Astrocyte of the cerebellum (primary cell): ENCODE results near the gene AIF1L.

ENCODE experiments used
- DNase-seq: peaks from one replicate; pipeline ENCODE4 v3.0.0-alpha.2; 2011; ENCODE audit warnings: low read depth
- H3K4me3 ChIP-seq: 2 replicates; pipeline ENCODE4 v1.5.1; 2011; ENCODE audit warnings: mild to moderate bottlenecking, low read depth, low read length, moderate library complexity
- in situ Hi-C: cut with HindIII; loops from 2 replicates; pipeline ENCODE4 v1.10.0; 2017; ENCODE audit warnings: low sequenced_read_pairs
- TF ChIP-seq, protein P1 (sequence below): IDR thresholded peaks from 2 replicates; pipeline ENCODE4 v1.5.1; 2012; ENCODE audit warnings: low read length, low read depth, moderate library complexity, mild to moderate bottlenecking; ENCODE audit errors: missing control alignments

The AIF1L gene

GRCh38 chr9:131120620-131121228 lies 24.4 kb downstream of the AIF1L start:
- TF ChIP-seq, protein P1, sequence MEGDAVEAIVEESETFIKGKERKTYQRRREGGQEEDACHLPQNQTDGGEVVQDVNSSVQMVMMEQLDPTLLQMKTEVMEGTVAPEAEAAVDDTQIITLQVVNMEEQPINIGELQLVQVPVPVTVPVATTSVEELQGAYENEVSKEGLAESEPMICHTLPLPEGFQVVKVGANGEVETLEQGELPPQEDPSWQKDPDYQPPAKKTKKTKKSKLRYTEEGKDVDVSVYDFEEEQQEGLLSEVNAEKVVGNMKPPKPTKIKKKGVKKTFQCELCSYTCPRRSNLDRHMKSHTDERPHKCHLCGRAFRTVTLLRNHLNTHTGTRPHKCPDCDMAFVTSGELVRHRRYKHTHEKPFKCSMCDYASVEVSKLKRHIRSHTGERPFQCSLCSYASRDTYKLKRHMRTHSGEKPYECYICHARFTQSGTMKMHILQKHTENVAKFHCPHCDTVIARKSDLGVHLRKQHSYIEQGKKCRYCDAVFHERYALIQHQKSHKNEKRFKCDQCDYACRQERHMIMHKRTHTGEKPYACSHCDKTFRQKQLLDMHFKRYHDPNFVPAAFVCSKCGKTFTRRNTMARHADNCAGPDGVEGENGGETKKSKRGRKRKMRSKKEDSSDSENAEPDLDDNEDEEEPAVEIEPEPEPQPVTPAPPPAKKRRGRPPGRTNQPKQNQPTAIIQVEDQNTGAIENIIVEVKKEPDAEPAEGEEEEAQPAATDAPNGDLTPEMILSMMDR: no peak
- no peak for DNase-seq
- no peak overlapping the region for H3K4me3 ChIP-seq
- in situ Hi-C loops: no loop called here

- H3K4me3 ChIP-seq: no peak overlapping the region
- in situ Hi-C loops: no loop called here
- TF ChIP-seq, protein P1: no peak
- DNase-seq: no peak
Measured at GRCh38 chr9:131121346-131121745, 25.0 kb downstream of the AIF1L start.

DNA sequence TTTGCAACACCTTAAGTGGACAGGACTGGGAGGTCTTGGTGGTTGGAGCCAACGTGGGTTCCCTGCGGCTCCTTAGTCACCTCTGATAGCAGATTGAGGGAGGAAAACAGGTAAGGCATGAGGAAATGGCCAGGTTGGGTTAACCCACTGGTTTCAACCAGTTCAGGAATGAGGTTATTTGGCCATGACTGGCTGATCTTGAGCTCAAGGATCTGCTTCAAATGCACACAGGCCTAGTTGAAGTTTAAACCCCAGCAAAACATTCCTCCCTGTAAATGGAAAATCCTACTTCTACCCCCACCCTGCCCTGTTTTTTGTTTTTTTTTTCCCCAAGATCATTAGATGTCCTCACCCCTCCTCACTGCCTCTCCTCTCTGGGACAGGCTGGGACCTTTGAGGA lies 25.8 kb downstream of the AIF1L start:
- no peak for DNase-seq
- TF ChIP-seq, protein P1: no peak
- H3K4me3 ChIP-seq: no peak overlapping the region
- in situ Hi-C loops: no loop called here

- H3K4me3 ChIP-seq: peak overlapping the region; percentile 96
- no peak for DNase-seq
- TF ChIP-seq, protein P1: no peak
- in situ Hi-C loops: loop anchor here (25.0 kb wide), 1 partner anchor 312 kb away; no protein-coding TSS in a partner anchor
Measured at GRCh38 chr9:131125038-131125287, 28.6 kb downstream of the AIF1L start.

- peak within 1 kb of the TSS; percentile 96 for H3K4me3 ChIP-seq
- peak; percentile 94 for DNase-seq
- TF ChIP-seq, protein P1: no peak
- in situ Hi-C loops: loop anchor here (25.0 kb wide), 1 partner anchor 312 kb away; no protein-coding TSS in a partner anchor
Measured at GRCh38 chr9:131125288-131126058, 29.1 kb downstream of the AIF1L start, which contains the start of gene NUP214. TSS of gene NUP214 (plus strand) at chr9:131125586. CDS start at chr9:131125705, 119 bp downstream.

GRCh38 chr9:131126059-131126426 lies 29.7 kb downstream of the AIF1L start:
- in situ Hi-C loops: loop anchor here (25.0 kb wide), 1 partner anchor 311 kb away; no protein-coding TSS in a partner anchor
- DNase-seq: no peak
- H3K4me3 ChIP-seq: peak overlapping the region; percentile 96
- TF ChIP-seq, protein P1: no peak
